ENCODE results near the gene ING4. TPM values are rescaled to one million over a fixed set of nuclear protein-coding genes. Genes with fewer than 3 reads are reported as not detected.

The ING4 gene
- total and polyA plus RNA-seq, 2 of the 13 experiments (the other 11 are each of a cell fraction or from before 2014, with no cell fraction given) = 14.4 to 32.4 TPM

- TF ChIP-seq E2F1 (CRISPR knock-in tag; IDR thresholded peaks at IDR 0.05) = no peak
- no peak for TF ChIP-seq PAF1 (CRISPR knock-in tag; IDR thresholded peaks at IDR 0.05)
- TF ChIP-seq ZNF513 (CRISPR knock-in tag; conservative IDR thresholded peaks at IDR 0.05) = no peak
- TF ChIP-seq CAMTA2 (CRISPR knock-in tag; IDR thresholded peaks at IDR 0.05; ENCODE audit: borderline replicate concordance) = 0 out of 2 replicates have a peak, but pooled peaks have one; percentile 40
- TF ChIP-seq ZNF761 (CRISPR knock-in tag; conservative IDR thresholded peaks at IDR 0.05) = peak; percentile 65; the same call in 1 of the 2 replicates
- TF ChIP-seq HNF1B (CRISPR knock-in tag; IDR thresholded peaks at IDR 0.05) = peak; percentile 90
- no peak for TF ChIP-seq TIGD3 (CRISPR knock-in tag; IDR thresholded peaks at IDR 0.05; ENCODE audit: borderline replicate concordance)
- no peak for TF ChIP-seq NFATC3 (CRISPR knock-in tag; IDR thresholded peaks at IDR 0.05)
- TF ChIP-seq ZBTB43 (CRISPR knock-in tag; conservative IDR thresholded peaks at IDR 0.05) = no peak
- 0 out of 2 replicates have a peak, but pooled peaks have one; percentile 46 for TF ChIP-seq ZNF333 (CRISPR knock-in tag; IDR thresholded peaks at IDR 0.05; ENCODE audit: borderline replicate concordance)
- no peak for TF ChIP-seq HOXA3 (CRISPR knock-in tag; IDR thresholded peaks at IDR 0.05)
- no peak for TF ChIP-seq ATF6 (CRISPR knock-in tag; conservative IDR thresholded peaks at IDR 0.05)
- no peak for TF ChIP-seq SNAPC2 (CRISPR knock-in tag; IDR thresholded peaks at IDR 0.05)
- no peak for TF ChIP-seq ZNF17 (CRISPR knock-in tag; IDR thresholded peaks at IDR 0.05)
- TF ChIP-seq MNT (IDR thresholded peaks at IDR 0.05) = no peak
- TF ChIP-seq SALL2 (CRISPR knock-in tag; IDR thresholded peaks at IDR 0.05) = 0 out of 2 replicates have a peak, but pooled peaks have one; percentile 7
- no peak; the same call in 1 of the 2 replicates for TF ChIP-seq ZNF614 (CRISPR knock-in tag; IDR thresholded peaks at IDR 0.05; ENCODE audit: borderline replicate concordance)
- no peak for TF ChIP-seq DNMT1 (CRISPR knock-in tag; IDR thresholded peaks at IDR 0.05)
These were observed 49.0 kb downstream of the ING4 start (continued) for GRCh38 chr12:6613776-6614512.
